NK-92 treated with Interleukin-12 subunit alpha and Interleukin-12 subunit beta, amount 100 ng/mL, for 24 hours (cell line): ENCODE results near the gene CAPN12.
"Not testable (repeated sequence)": the region's sequence is repeated elsewhere in the genome, so short reads cannot be mapped to it uniquely, and the experiment has no call there.

Source experiments
- DNase-seq: peaks from one replicate; lab custom pipeline; 2025; lab: John Stamatoyannopoulos, UW

The CAPN12 gene

GRCh38 chr19:38744298-38744681 lies at the start of gene CAPN12:
CAPN12 (minus strand) TSS chr19:38744474; CDS start chr19:38744165, 309 bp downstream.
- no peak for DNase-seq

GRCh38 chr19:38793671-38794070 lies 49.4 kb upstream of the CAPN12 start:
- no peak for DNase-seq

GRCh38 chr19:38793177-38793576 lies 48.9 kb upstream of the CAPN12 start:
- no peak for DNase-seq

GRCh38 chr19:38792250-38793111 lies 48.2 kb upstream of the CAPN12 start:
- DNase-seq = no peak

GRCh38 chr19:38791451-38792064 lies 47.3 kb upstream of the CAPN12 start:
- DNase-seq = not testable (repeated sequence)

GRCh38 chr19:38790507-38791403 lies 46.5 kb upstream of the CAPN12 start:
- DNase-seq = not testable (repeated sequence)

- no peak for DNase-seq
These were observed 44.4 kb upstream of the CAPN12 start, which contains the start of gene LGALS7B for GRCh38 chr19:38788478-38789243. LGALS7B (plus strand) TSS chr19:38789200; CDS start chr19:38789227, 27 bp downstream.

- no peak for DNase-seq
These were observed 42.4 kb upstream of the CAPN12 start for GRCh38 chr19:38786572-38787265.

GRCh38 chr19:38786061-38786460 lies 41.8 kb upstream of the CAPN12 start:
- DNase-seq = not testable (repeated sequence)

- DNase-seq = no peak
These were observed 41.0 kb upstream of the CAPN12 start for GRCh38 chr19:38785187-38785699.

- DNase-seq = no peak
These were observed 40.0 kb upstream of the CAPN12 start for GRCh38 chr19:38784224-38784623.

GRCh38 chr19:38782212-38782611 lies 37.9 kb upstream of the CAPN12 start:
- not testable (repeated sequence) for DNase-seq

GRCh38 chr19:38781058-38781457 lies 36.8 kb upstream of the CAPN12 start:
- no peak for DNase-seq

GRCh38 chr19:38780443-38780842 lies 36.2 kb upstream of the CAPN12 start:
- no peak for DNase-seq

- DNase-seq = no peak
These were observed 34.5 kb upstream of the CAPN12 start for GRCh38 chr19:38778733-38779132.

- DNase-seq = no peak
These were observed 30.1 kb upstream of the CAPN12 start for GRCh38 chr19:38774181-38774950.

GRCh38 chr19:38773469-38774177 lies 29.3 kb upstream of the CAPN12 start, which contains the start of gene LGALS7:
LGALS7 (minus strand) TSS chr19:38773517; CDS start chr19:38773492, 25 bp downstream.
- no peak for DNase-seq

- not testable (repeated sequence) for DNase-seq
These were observed 27.3 kb upstream of the CAPN12 start for GRCh38 chr19:38771569-38771968.

GRCh38 chr19:38770949-38771275 lies 26.6 kb upstream of the CAPN12 start:
- DNase-seq = not testable (repeated sequence)
